Subcutaneous abdominal adipose tissue (tissue), 5 donors: ENCODE results near the gene EIPR1.
"Not testable (repeated sequence)": the region's sequence is repeated elsewhere in the genome, so short reads cannot be mapped to it uniquely, and the experiment has no call there.

Experiments used
- H3K27ac ChIP-seq: one replicate; pipeline ENCODE4 v1.7.0; 2013; ENCODE audit warnings: low read depth, mild to moderate bottlenecking, inconsistent platforms, low read length, moderate library complexity
- H3K27me3 ChIP-seq, 5 donors: one replicate each; pipeline ENCODE4 v1.7.0; 2013; ENCODE audit warnings: low read length in 5 of 5, inconsistent platforms in 1 of 5; ENCODE audit not compliant: control insufficient read depth in 5 of 5, insufficient read depth in 4 of 5
- H3K36me3 ChIP-seq, 5 donors: one replicate each; pipeline ENCODE4 v1.7.0; 2013; ENCODE audit warnings: low read length in 5 of 5; ENCODE audit not compliant: control insufficient read depth in 5 of 5, insufficient read depth in 5 of 5
- H3K4me1 ChIP-seq, 5 donors: one replicate each; pipeline ENCODE4 v1.7.0; 2013; ENCODE audit warnings: low read length in 5 of 5, mild to moderate bottlenecking in 3 of 5, moderate library complexity in 1 of 5; ENCODE audit not compliant: control insufficient read depth in 5 of 5, insufficient read depth in 5 of 5
- H3K4me3 ChIP-seq, 5 donors: one replicate each; pipeline ENCODE4 v1.7.0; 2013; ENCODE audit warnings: low read length in 5 of 5, low read depth in 1 of 5
- H3K9ac ChIP-seq, 5 donors: one replicate each; pipeline ENCODE4 v1.7.0; 2013; ENCODE audit warnings: low read length in 5 of 5, mild to moderate bottlenecking in 4 of 5, moderate library complexity in 3 of 5
- H3K9me3 ChIP-seq, 5 donors: one replicate each; pipeline ENCODE4 v1.7.0; 2013; ENCODE audit warnings: low read length in 5 of 5; ENCODE audit not compliant: control insufficient read depth in 5 of 5
- donor health status: healthy.
- donor health status: healthy.
- donor health status: healthy.
- donor health status: healthy.
- donor health status: healthy.

The EIPR1 gene

DNA sequence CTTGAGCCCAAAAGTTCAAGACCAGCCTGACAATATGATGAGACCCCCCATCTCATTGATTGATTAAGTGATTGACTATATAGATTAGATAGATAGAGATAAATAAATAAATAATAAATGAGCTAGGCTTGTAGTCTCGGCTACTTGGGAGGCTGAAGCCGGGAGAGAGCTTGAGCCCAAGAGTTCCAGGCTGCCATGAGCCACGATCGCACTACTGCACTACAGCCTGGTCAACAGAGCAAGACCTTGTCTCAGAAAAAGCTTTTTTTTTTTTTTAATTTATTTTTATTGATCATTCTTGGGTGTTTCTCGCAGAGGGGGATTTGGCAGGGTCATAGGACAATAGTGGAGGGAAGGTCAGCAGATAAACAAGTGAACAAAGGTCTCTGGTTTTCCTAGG lies 12.4 kb downstream of the EIPR1 start:
- Histone ChIP-seq H3K36me3 (no peaks in the 10 kb centered on the region), H3K9me3 (no peaks in the 10 kb centered on the region), H3K4me3 (no peak overlapping the region), H3K27ac (no peak overlapping the region), H3K27me3 (no peaks in the 10 kb centered on the region), H3K4me1 (peaks cover 0 to 3% (median 0%) of the 10 kb centered on the region in 5 donors), H3K9ac (no peak overlapping the region)

DNA sequence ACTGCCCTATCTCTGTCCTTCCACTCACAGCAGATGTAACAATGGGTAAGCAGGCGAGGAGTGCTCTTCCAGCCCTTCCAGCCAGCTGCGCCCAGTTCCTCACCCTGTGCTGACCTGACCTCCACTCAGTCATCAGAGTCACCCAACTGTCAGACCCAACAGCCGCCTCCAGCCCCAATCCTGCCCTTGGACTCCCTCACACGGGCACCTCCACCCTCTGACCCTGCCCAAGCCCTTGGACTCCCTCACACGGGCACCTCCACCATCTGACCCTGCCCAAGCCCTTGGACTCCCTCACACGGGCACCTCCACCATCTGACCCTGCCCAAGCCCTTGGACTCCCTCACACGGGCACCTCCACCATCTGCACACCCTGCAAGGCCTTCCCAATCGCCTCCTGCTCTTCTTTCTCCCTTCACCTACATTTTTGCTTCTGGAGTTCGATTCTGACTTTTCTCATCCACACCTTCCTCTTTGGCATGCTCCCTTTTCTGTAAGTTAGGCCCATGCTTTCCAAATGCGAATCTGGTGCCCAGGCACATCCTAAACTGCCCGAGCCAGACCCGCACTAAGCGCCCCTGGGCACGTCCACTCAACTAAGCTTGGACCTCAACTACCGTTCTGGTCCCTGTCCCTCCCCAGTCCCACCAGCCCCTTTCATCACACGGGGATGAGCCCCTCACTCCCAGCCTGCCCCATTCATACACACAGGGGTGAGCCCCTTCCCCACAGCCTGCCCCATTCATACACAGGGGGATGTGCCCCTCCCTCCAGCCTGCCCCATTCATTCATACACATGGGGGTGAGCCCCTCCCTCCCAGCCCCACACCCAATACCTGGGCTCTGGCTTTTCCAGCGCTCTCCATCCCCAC lies 15.9 kb downstream of the EIPR1 start:
- Histone ChIP-seq H3K27me3 (no peaks in the 10 kb centered on the region), H3K9ac (no peak overlapping the region), H3K27ac (no peak overlapping the region), H3K36me3 (no peaks in the 10 kb centered on the region), H3K4me3 (no peak overlapping the region), H3K4me1 (peaks cover 0 to 3% (median 0%) of the 10 kb centered on the region in 5 donors), H3K9me3 (no peaks in the 10 kb centered on the region)

DNA sequence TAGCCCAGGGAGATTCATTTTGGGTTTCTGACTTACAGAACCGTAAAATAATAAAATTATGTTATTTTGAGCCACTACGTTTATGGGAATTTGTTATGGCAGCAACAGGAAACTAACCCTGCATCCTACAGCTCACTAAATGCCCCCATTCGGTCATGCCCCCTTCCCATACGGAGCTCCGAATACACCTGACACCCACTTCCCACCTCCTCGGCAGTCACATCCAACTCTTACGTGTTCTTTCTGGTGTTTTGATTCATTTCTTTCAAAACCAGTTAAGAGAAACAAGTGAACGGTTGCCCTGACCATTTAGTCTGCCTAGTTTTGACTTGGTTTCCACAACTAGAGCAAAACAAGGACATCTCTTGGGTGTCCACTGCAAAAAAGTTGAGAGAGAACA lies 19.7 kb downstream of the EIPR1 start:
- peaks cover 0 to 3% (median 0%) of the 10 kb centered on the region in 5 donors for H3K4me1 ChIP-seq

DNA sequence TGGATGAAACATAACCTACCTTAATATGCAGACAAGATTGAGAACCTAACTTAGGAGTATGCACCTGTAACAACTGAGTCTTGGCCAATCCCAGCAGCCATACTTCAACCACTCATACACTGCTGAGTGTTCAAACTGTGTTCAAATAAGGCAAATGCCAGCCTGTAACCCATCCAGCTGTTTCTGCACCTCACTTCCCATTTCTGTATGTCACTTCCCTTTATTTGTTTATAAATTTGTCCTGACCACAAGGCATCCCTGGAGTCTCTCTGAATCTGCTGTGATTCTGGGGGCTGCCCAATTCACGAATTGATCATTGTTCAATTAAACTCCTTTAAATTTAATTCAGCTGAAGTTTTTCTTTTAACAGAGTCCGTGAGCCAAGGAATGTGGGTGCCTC lies 20.2 kb downstream of the EIPR1 start:
- H3K4me3 ChIP-seq, H3K4me1 ChIP-seq, H3K27me3 ChIP-seq, H3K9me3 ChIP-seq, H3K27ac ChIP-seq, H3K9ac ChIP-seq: not testable (repeated sequence)
- peaks cover 7 to 15% (median 8%) of the 10 kb centered on the region in 5 donors for H3K36me3 ChIP-seq

More for the DNA sequence above, 19.7 kb downstream of the EIPR1 start:
- H3K36me3 ChIP-seq, result peaks cover 6 to 11% (median 7%) of the 10 kb centered on the region in 5 donors
- H3K9me3 ChIP-seq, result no peaks in the 10 kb centered on the region
- no peaks in the 10 kb centered on the region for H3K27me3 ChIP-seq
- no peak overlapping the region for H3K27ac ChIP-seq
- no peak overlapping the region for H3K9ac ChIP-seq
- H3K4me3 ChIP-seq, result no peak overlapping the region

DNA sequence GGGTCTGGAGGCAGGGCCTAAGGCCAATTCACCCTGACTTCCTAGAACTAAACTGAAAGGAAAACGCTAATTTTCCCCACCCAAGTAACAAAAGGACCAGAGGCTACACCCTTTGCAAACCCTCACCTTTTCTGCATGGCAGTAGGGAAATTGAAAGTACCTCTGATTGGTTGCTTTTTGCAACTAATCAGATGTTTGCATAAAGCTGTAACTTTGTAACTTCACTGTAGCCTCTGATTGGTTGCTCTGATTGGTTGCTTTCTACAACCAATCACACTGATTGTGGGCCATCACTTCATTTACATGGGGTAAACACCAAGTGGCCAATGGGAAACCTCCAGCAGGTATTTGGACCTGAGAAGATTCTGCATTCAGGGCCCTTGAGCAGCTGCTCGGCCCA lies 20.8 kb downstream of the EIPR1 start:
- H3K9ac ChIP-seq, result no peak overlapping the region
- H3K4me3 ChIP-seq, result no peak overlapping the region
- peaks cover 0 to 5% (median 3%) of the 10 kb centered on the region in 5 donors for H3K9me3 ChIP-seq
- no peak overlapping the region for H3K27ac ChIP-seq
- no peaks in the 10 kb centered on the region for H3K27me3 ChIP-seq
- peaks cover 0 to 3% (median 0%) of the 10 kb centered on the region in 5 donors for H3K4me1 ChIP-seq
- H3K36me3 ChIP-seq, result peaks cover 7 to 18% (median 11%) of the 10 kb centered on the region in 5 donors

DNA sequence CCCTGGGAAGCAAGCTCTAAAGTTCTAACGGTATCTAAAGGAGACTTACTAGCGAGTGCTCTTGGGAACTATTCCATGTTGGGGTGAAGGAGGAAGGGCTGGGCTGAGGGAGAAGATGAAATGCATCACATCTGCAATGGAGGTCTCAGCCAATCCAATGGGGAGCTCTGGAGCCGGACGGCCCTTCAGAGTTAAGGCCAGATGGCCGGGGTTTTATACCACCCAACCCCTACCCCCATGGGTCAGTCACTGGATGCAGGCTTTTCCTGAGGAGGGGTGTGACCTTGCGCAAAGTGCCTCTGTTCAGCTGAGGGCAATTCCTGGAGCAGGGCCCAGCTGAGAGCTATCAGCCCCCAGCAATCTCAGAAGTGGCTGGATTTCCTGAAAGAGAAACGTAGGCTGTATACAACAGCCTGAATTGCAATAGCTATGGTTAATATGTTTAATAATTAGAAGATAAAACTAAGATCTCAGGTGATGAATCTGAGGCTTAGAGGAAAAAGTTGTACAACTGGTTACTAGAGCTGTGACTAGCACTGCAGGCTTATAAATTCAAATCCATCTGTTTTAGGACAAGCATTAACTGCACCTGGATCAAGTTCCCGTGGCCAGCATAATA lies 21.6 kb downstream of the EIPR1 start:
- Histone ChIP-seq H3K36me3 (peaks cover 7 to 18% (median 11%) of the 10 kb centered on the region in 5 donors), H3K27me3 (no peaks in the 10 kb centered on the region), H3K4me1 (peaks cover 0 to 3% (median 0%) of the 10 kb centered on the region in 5 donors), H3K4me3 (no peak overlapping the region), H3K9me3 (peaks cover 0 to 5% (median 3%) of the 10 kb centered on the region in 5 donors), H3K27ac (no peak overlapping the region), H3K9ac (no peak overlapping the region)

DNA sequence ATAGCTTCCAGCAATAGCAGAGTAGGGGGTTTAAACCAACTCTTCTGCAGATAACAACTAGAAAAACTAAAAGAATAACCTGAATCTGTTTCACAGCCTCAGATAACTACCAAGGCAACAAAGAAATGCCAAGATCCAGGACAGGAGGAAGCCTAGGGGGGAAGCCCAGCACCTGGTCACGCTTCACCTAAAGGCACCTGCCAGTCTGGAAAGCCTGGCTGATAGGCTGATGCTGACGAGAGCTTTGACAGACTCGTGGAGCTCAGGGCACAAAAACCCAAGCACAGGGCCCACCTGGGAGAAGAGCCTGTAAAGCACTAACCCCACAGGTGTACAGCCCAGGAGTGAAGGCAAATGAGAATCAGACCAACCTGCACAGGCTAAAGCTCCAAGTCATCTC lies 22.6 kb downstream of the EIPR1 start:
- Histone ChIP-seq H3K9me3 (peaks cover 0 to 5% (median 3%) of the 10 kb centered on the region in 5 donors), H3K36me3 (peaks cover 7 to 18% (median 11%) of the 10 kb centered on the region in 5 donors), H3K4me3 (no peak overlapping the region), H3K27ac (no peak overlapping the region), H3K9ac (no peak overlapping the region), H3K4me1 (peaks cover 0 to 3% (median 0%) of the 10 kb centered on the region in 5 donors), H3K27me3 (no peaks in the 10 kb centered on the region)

DNA sequence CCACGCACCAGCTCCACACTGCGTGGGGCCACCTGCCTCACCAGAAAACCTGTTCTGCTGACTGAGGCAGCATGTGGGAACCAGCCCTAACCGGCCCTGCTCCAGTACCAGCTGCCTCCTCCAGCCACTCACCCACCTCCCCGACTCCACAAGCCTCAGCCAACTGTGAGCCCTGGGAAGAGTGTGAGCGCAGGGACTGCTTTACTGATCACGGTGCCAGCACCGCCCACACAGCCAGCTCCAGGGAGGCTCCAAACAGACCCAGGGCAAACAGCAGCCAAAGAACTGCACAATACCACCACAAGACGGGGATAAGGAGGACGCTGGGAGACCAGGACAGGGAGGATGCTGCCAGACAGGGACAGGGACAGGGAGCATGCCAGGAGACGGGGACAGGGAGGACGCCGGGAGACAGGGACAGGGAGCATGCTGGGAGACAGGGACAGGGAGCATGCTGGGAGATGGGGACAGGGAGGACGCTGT lies 28.4 kb downstream of the EIPR1 start:
- Histone ChIP-seq H3K4me3 (no peak overlapping the region), H3K36me3 (peaks cover 7 to 29% (median 20%) of the 10 kb centered on the region in 5 donors), H3K9me3 (peaks cover 0 to 5% (median 3%) of the 10 kb centered on the region in 5 donors), H3K9ac (no peak overlapping the region), H3K4me1 (peaks cover 0 to 6% (median 0%) of the 10 kb centered on the region in 5 donors), H3K27me3 (no peaks in the 10 kb centered on the region), H3K27ac (no peak overlapping the region)

DNA sequence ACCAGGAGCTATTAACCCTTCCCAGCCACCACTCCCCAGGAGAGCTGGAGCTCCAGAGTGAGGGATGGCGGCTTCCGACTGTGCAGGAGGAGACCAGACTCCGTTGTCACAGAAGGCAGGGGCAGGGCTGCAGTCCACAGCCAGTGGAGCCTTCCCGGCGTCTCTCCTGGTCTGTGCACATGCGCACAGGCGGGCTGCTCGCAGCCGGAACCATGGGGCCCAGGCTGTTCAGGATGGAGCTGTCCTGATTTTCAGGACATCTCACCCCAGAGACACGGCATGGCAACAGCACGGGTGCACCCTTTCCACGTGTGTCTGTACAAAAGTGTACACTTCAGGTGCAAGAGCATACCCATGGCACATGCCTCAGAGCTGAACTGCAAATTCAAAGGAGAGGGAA lies 28.9 kb downstream of the EIPR1 start:
- H3K27ac ChIP-seq, result no peak overlapping the region
- H3K4me3 ChIP-seq, result no peak overlapping the region
- H3K9me3 ChIP-seq, result peaks cover 0 to 5% (median 3%) of the 10 kb centered on the region in 5 donors

DNA sequence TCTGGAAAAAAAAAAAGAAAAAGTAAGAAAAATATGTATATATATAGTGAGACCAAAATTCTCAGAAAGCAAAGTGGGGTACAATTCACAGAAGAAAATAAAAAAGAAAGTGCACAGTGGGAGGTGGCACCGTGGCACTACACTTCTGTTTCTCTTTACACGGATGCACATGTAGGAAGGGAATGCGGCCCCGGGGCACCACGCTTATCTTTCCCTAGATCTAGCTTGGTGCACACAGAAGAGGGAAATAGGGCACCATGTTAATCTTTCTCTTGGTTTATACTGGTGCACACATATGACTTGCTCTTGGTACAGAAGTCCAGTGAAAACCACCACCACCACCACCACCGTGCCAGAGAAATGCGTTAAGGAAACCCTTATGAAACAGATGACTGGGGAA lies 32.0 kb downstream of the EIPR1 start:
- Histone ChIP-seq H3K36me3 (peaks cover 0 to 13% (median 6%) of the 10 kb centered on the region in 5 donors), H3K9ac (no peak overlapping the region)

More for the DNA sequence above, 28.9 kb downstream of the EIPR1 start:
- Histone ChIP-seq H3K27me3 (no peaks in the 10 kb centered on the region), H3K36me3 (peaks cover 4 to 26% (median 16%) of the 10 kb centered on the region in 5 donors), H3K4me1 (peaks cover 0 to 6% (median 0%) of the 10 kb centered on the region in 5 donors), H3K9ac (no peak overlapping the region)

More for the DNA sequence above, 32.0 kb downstream of the EIPR1 start:
- Histone ChIP-seq H3K9me3 (no peaks in the 10 kb centered on the region), H3K4me3 (no peak overlapping the region), H3K4me1 (peaks cover 0 to 6% (median 0%) of the 10 kb centered on the region in 5 donors), H3K27me3 (no peaks in the 10 kb centered on the region), H3K27ac (no peak overlapping the region)
